HG03045 (cell line): ENCODE results near the gene DAAM2.

Experiments
- ATAC-seq: cut with Tn5 transposase; IDR thresholded peaks from one replicate; pipeline ENCODE4 v1.9.1; 2021; ENCODE audit warnings: mild to moderate bottlenecking, moderate library complexity; ENCODE audit not compliant: unreplicated experiment

Gene DAAM2

GRCh38 chr6:39904946-39905639 is 112.9 kb downstream of the DAAM2 start:
- ATAC-seq, result no peak

- ATAC-seq, result no peak
Observed at GRCh38 chr6:39905640-39905975, 113.4 kb downstream of the DAAM2 start.

- no peak for ATAC-seq
Observed at GRCh38 chr6:39906318-39906761, 114.2 kb downstream of the DAAM2 start.

- no peak for ATAC-seq
Observed at GRCh38 chr6:39907871-39908575, 115.8 kb downstream of the DAAM2 start.

DNA sequence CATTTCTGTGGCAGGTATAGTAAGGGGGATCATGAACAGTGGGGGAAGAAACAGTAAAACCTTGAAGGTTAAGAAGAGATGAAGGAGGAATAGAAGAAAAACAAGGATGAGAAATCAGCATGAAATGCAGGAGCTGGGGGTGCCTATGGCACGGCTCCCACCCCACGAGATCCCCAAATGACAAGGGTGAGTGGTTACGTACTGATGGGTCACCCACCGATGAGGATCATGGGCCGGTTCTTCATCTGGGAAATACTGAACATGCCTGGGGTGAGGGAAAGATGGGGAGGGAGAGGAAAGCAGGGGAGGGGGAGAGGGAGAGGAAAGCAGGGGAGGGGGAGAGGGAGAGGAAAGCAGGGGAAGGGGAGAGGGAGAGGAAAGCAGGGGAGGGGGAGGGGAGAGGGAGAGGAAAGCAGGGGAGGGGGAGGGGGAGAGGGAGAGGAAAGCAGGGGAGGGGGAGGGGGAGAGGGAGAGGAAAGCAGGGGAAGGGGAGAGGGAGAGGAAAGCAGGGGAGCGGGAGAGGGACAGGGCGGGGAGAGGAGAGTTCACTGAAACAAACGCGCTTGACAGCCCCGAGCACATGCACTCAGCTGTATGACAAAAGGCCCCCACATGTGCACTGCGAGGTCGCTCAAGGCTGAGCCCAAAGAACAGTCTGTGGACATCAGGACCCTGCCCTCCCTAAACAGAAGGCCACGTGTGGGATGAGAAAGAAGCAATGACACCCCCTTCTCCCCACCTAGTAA is 116.8 kb downstream of the DAAM2 start:
- ATAC-seq, result no peak

DNA sequence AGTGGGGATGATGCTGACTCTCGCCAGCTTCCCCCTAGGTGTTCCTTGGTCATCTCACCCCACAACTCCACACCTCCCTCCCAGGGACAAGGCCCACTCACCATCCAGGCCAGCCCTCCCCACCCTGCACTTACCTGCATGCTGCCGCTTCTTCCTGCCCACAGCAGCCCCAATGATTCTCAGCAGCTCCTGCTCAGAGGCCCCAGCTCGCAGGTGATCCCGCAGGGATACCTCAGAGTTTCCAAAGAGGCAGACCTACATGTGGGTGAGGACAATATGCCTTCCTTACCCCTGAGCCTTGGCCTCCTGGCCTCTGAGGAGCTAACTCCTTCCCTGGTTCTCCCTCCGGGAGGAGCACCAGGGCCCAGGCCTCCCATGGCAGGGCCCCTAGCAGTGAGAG is 117.5 kb downstream of the DAAM2 start:
- ATAC-seq, result no peak

- no peak for ATAC-seq
Observed at GRCh38 chr6:39910164-39910563, 118.0 kb downstream of the DAAM2 start.

- no peak for ATAC-seq
Observed at GRCh38 chr6:39910744-39911143, 118.6 kb downstream of the DAAM2 start.

- no peak for ATAC-seq
Observed at GRCh38 chr6:39911513-39912125, 119.4 kb downstream of the DAAM2 start.

- no peak for ATAC-seq
Observed at GRCh38 chr6:39912446-39912845, 120.3 kb downstream of the DAAM2 start.

DNA sequence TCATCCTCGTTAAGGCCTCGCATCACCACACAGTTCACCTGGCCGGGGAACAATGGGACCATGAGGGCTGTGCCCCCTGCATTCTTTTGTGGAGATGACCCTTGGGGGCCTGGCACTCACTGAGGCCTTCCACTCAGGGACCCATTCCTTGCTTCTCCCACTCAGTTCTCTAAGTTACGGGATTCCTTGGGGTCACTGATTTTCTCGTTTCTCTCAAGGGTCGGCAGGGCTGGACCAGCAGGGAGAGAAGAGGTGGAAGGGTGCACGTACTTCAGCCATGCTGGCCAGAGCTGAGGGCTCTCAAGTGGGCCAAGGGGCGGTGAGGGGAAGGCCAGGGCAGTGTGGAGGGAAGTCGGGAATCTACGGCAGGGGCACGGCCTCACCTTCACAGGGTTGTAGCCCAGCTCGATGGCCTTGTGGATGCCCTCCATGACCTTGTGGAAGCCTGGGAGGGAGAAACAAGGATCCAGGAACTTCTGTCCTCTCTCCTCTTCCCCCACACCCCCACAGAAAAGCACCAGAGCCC is 121.3 kb downstream of the DAAM2 start:
- ATAC-seq, result no peak

DNA sequence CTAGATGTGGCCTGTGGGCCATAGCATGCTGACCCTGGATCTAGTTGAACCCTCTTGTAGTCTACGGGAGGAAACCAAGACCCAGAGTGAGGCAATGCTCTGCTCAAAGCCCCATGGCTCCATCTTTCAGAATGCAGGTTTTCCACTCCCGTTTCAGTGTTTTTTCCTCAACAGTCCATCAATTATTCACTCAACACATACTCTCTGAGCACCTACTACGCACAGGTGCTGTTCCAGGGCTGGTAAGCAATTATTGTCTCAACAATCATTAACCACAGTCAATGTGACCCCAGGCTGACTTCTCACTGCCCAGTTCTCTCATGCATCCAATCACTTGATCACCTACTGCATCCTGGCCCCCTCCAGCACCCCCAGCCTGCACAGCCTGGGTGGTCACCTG is 122.1 kb downstream of the DAAM2 start:
- ATAC-seq, result no peak

DNA sequence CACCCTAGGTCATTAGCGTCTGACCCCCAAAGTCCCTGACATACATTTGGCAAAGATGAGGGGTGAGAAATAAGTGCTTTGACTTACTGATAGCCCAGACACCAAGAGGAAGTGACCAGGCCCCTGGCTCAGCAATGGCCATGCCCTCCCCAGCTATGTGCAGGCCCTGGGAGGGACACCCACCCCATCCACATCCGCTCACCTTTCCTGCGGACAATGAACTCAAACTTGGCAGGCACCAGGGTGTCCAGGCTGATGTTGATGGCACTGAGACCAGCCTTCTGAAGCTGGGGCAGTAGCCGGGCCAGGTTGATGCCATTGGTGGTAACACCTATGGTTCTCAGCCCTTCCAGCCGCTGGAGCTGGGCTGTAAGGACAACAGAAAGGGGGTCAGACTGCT is 123.7 kb downstream of the DAAM2 start:
- ATAC-seq, result no peak

- no peak for ATAC-seq
Observed at GRCh38 chr6:39917329-39917728, 125.2 kb downstream of the DAAM2 start.

GRCh38 chr6:39917981-39918380 is 125.8 kb downstream of the DAAM2 start:
- ATAC-seq, result no peak

- ATAC-seq, result no peak
Observed at GRCh38 chr6:39918831-39919230, 126.7 kb downstream of the DAAM2 start.

DNA sequence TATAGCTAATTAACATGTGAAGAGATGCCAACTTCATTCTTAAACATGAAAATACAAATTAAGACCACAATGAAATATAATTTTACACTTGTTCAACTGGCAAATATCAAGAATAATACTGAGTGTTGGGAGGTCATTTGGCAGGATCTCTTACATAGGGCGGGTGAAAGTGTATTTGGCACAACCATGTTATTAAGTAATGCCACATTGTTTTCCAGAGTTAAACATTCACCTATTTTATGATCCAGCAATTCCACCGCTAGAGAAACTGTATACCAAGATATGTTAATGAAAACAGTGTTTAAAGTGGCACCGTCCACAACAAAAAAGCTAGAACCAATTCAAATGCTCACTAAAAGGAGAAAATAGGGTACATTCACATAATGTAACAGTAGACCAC is 128.0 kb downstream of the DAAM2 start:
- no peak for ATAC-seq

DNA sequence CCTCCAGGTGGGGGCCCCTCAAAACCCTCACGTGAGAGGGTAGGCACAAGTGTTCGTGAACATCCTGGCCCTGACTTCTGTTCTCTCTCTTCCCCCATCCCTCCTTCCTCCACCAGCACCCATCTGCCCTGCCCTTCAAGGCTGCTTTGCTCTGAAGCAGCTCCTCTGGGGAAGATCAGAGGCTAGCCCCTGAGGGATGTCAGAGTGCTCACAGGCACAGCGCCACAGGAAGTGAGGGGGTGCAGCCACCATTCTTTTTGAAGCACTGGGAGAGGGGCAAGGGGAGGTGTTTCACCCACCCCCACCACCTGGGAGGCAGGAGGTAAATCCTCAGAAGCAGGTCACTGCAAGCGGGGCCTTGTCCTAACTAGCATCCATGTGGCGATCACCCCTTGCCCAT is 130.6 kb downstream of the DAAM2 start:
- ATAC-seq, result no peak

- no peak for ATAC-seq
Observed at GRCh38 chr6:39923394-39923793, 131.2 kb downstream of the DAAM2 start.

GRCh38 chr6:39923861-39924260 is 131.7 kb downstream of the DAAM2 start:
- ATAC-seq, result no peak

DNA sequence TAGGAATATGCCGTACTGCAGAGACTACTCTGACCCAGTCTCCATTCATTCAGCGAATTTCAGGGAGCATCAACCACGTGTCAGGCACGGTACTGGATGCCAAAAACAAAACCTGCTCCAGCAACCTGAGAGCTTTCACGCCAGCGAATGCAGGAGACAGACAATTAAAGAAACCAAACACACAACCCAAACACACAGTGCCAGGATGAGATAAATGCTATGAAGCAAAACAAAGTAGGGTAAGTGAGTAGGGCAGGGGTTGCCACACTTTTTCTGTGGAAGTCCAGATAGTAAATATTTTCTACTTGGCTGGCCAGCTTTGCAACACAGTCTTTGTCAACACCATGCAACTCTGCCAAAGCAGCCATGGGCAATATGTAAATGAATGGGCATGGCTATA is 132.1 kb downstream of the DAAM2 start:
- ATAC-seq, result no peak
